BE2C (cell line): Measurements from ENCODE around the gene TTLL11.

Experiments
- DNase-seq: peaks from one replicate; pipeline ENCODE4 v3.0.0-alpha.2; 2020
- H3K27me3 ChIP-seq: fragments of 250-450 bp; sonication (Bioruptor Pico); 2 replicates; pipeline ENCODE4 v1.5.1; 2020; ENCODE audit warnings: mild to moderate bottlenecking
- H3K36me3 ChIP-seq: fragments of 250-450 bp; sonication (Bioruptor Pico); 2 replicates; pipeline ENCODE4 v1.5.1; 2020; ENCODE audit warnings: mild to moderate bottlenecking
- H3K4me1 ChIP-seq: fragments of 250-450 bp; sonication (Bioruptor Pico); 2 replicates; pipeline ENCODE4 v1.5.1; 2020
- H3K4me3 ChIP-seq: 2 replicates; pipeline ENCODE4 v1.5.1; 2011; ENCODE audit warnings: low read depth, low read length
- H3K9me3 ChIP-seq: fragments of 250-450 bp; sonication (Bioruptor Pico); 2 replicates; pipeline ENCODE4 v1.5.1; 2020
- TF ChIP-seq, protein P1 (sequence below): IDR thresholded peaks from 2 replicates; pipeline ENCODE4 v1.5.1; 2012; ENCODE audit warnings: mild to moderate bottlenecking, low read depth, low read length

The TTLL11 gene

DNA sequence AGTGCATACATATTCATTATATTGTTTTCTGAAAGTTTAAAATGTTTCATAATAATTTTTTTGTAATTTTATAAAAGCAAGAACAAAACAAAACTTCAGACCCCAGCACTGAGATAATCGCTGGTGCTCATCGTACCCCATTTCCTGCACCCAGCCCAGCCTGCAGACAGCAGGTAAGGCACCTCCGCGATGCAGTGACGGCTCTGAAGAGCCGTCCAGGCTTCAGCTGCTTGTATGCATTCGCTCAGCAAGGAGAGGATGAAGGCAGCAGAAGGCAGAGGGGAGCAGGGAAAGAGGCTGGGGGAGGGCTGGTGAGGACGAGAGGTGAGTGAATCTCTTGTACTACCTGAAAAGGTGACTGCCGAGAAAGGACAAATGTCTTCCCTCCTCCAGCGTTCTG, 153.5 kb downstream of the TTLL11 start:
- Histone ChIP-seq H3K36me3 (no peaks in the 10 kb centered on the region), H3K4me3 (no peak overlapping the region), H3K27me3 (no peaks in the 10 kb centered on the region), H3K4me1 (no peaks in the 10 kb centered on the region), H3K9me3 (no peaks in the 10 kb centered on the region)
- TF ChIP-seq, protein P1, sequence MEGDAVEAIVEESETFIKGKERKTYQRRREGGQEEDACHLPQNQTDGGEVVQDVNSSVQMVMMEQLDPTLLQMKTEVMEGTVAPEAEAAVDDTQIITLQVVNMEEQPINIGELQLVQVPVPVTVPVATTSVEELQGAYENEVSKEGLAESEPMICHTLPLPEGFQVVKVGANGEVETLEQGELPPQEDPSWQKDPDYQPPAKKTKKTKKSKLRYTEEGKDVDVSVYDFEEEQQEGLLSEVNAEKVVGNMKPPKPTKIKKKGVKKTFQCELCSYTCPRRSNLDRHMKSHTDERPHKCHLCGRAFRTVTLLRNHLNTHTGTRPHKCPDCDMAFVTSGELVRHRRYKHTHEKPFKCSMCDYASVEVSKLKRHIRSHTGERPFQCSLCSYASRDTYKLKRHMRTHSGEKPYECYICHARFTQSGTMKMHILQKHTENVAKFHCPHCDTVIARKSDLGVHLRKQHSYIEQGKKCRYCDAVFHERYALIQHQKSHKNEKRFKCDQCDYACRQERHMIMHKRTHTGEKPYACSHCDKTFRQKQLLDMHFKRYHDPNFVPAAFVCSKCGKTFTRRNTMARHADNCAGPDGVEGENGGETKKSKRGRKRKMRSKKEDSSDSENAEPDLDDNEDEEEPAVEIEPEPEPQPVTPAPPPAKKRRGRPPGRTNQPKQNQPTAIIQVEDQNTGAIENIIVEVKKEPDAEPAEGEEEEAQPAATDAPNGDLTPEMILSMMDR: no peak
- DNase-seq: no peak

DNA sequence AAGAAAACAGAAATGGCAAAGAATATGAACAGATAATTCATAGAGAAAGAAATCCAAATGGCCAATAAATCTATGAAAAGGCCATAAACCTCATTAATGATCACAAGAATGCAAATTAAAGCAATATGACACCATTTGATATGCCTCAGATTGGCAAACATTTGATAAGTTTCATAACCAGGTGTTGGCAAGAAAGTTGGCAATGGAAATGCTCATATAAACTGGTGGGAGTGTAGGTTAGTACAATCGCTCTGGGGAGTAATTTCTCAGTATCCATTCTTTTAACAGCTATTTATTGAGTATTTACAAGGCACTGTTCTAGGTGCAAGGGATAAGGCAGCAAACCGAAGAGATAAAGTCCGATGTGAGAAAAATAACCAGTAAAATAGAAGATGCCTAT, 154.5 kb downstream of the TTLL11 start:
- TF ChIP-seq, protein P1: no peak
- Histone ChIP-seq H3K36me3 (no peaks in the 10 kb centered on the region), H3K27me3 (no peaks in the 10 kb centered on the region), H3K4me3 (no peak overlapping the region), H3K4me1 (no peaks in the 10 kb centered on the region), H3K9me3 (no peaks in the 10 kb centered on the region)
- DNase-seq: no peak

DNA sequence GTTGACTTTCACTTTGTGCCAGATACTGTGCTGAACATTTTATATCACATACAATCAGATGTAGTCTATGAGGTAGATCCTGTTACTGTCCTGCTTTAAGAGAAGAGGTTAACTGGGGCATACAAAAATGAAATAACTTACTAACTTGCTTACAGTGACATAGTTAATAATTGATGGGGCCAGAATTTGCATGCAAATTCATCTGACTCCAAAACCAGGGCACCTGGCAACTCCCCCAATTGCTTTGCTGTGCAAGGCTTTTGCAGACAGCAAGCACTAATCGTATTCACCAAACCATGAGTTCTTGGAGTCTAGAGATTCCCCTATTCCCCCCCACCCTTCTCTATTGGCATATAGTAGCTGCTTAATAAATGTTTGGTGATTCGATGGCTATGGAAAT, 155.9 kb downstream of the TTLL11 start:
- TF ChIP-seq, protein P1: no peak
- DNase-seq: no peak
- Histone ChIP-seq H3K36me3 (no peaks in the 10 kb centered on the region), H3K9me3 (no peaks in the 10 kb centered on the region), H3K4me3 (no peak overlapping the region), H3K27me3 (no peaks in the 10 kb centered on the region), H3K4me1 (no peaks in the 10 kb centered on the region)

DNA sequence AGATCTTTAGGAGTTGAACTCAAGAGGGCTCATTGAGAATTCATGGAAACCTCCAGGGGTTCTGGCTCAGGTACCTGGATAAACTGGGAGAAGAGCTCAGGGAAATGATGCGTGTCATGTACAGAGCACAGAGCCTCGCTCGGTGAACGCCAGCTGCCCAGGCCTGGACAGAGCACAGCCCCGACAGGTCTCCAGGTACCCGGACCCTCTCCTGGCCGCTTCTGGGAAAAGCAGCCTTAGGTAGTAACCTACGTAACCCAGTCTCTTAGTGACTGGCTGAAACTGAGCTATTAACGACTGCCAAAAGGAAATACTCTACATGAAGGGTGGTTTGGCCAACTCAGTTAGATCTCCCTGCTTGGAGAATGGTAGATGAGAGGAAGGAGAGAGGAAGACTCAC, 157.4 kb downstream of the TTLL11 start:
- H3K4me3 ChIP-seq: no peak overlapping the region
- H3K9me3 ChIP-seq: no peaks in the 10 kb centered on the region
- H3K4me1 ChIP-seq: no peaks in the 10 kb centered on the region

DNA sequence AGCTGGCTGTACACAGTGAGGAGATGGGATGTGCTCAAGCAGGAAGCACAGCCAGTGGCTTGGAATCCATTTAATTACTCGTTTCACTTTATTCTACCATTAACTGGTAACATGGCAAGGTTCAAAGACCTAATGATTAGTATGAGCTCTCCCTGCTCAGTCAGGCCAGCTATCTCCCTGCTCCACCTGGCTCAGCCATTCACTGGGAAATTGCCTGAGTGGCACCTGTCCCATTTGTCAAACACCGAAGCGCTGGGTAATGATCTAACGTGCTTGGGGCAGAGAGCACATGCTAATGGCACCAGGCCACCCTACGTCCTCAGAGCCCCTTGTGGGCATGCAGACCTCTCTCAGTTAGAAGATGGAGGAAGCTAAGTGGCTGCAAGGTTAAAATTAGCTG, 162.2 kb downstream of the TTLL11 start:
- DNase-seq: no peak
- H3K9me3 ChIP-seq: no peaks in the 10 kb centered on the region
- TF ChIP-seq, protein P1: no peak
- no peak overlapping the region for H3K4me3 ChIP-seq
- H3K27me3 ChIP-seq: no peaks in the 10 kb centered on the region
- no peaks in the 10 kb centered on the region for H3K36me3 ChIP-seq
- H3K4me1 ChIP-seq: no peaks in the 10 kb centered on the region

More for the DNA sequence above, 157.4 kb downstream of the TTLL11 start:
- TF ChIP-seq, protein P1: no peak
- no peak for DNase-seq
- Histone ChIP-seq H3K36me3 (no peaks in the 10 kb centered on the region), H3K27me3 (no peaks in the 10 kb centered on the region)

DNA sequence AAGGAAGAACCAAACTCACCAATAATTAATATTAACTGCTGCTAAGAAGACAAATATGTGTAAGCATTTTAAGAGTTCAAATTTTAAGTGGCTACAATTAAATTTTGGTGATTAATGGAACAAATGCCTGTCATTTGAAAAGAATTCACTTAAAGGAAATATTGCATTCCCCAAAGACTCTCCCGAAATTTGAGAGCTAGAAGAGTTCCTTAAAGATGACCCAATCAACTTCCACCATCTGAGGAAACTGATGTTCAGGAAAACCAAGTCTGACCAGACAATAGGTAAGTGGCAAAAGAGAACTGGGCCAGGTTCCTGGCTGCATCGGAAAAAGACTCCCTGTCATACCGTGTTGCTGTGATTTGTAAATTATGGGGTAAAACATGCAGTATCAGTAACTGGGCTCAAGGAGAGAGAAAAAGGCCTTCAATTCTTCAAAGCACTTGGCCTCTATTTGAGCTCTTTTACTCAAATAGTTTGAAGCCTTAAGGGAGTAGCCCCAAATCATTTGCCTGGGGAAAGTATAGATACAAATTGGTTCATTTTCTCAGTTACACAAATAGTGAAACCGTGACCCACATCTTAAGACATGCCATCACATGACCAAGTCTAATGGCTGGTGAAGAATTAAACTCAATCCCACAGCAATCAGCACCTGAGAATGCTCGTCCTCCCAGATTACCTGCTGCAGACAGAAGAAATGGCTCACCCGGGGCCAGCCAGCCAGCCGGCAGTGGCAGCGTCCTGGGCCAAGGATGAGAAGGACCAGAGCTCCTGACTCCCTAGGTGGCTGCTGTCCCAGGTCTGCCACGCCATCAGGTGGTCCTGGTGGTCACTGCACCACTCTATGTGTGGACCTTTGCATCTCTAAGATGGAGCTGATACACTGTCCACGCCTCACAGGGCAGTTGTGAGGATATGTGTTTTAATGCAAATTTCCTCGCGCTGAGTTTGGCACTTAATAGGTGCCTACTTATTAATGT, 162.9 kb downstream of the TTLL11 start:
- H3K36me3 ChIP-seq: no peaks in the 10 kb centered on the region
- TF ChIP-seq, protein P1: peak; percentile 60
- DNase-seq: peak; percentile 47
- H3K27me3 ChIP-seq: no peaks in the 10 kb centered on the region
- no peaks in the 10 kb centered on the region for H3K9me3 ChIP-seq
- H3K4me3 ChIP-seq: no peak overlapping the region
- no peaks in the 10 kb centered on the region for H3K4me1 ChIP-seq
